Coronary artery (tissue), 2 donors: ENCODE results near the gene HACL1.

Source experiments
- DNase-seq: peaks from one replicate; pipeline ENCODE4 v3.0.0-alpha.2; 2017; ENCODE audit warnings: low spot score
- H3K27ac ChIP-seq, 2 donors: fragments of 200-600 bp; sonication (generic); one replicate each; pipeline ENCODE4 v1.5.1; 2016 to 2019
- H3K4me3 ChIP-seq: fragments of 200-600 bp; sonication (generic); 2 replicates; pipeline ENCODE4 v1.5.1; 2016; ENCODE audit warnings: mild to moderate bottlenecking, moderate library complexity
- TF ChIP-seq, protein P1 (sequence below): fragments of 200-600 bp; sonication (generic); IDR thresholded peaks from one replicate; pipeline ENCODE4 v1.5.1; 2019; ENCODE audit warnings: antibody characterized with exemption

Gene HACL1

DNA sequence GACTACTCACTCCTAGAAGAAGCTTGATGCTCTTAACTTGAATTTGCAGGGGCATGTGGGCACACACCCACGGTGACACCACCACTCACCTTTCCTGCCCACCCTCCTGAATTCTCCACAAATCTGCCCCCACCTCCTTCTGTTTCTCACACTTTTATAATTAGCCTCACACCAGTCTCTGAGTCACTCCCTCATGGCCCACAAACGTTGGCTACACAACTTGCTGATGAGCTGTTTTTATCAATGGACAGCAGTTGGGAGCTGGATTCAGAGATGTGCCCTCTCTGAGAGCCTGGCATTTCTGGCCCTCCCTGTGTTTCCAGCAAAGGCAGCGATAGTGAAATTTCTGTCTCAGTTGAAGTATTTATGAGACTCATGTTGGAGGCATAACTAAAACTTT, 81.2 kb downstream of the HACL1 start:
- peak overlapping the region; percentile 57 for H3K4me3 ChIP-seq
- TF ChIP-seq, protein P1, sequence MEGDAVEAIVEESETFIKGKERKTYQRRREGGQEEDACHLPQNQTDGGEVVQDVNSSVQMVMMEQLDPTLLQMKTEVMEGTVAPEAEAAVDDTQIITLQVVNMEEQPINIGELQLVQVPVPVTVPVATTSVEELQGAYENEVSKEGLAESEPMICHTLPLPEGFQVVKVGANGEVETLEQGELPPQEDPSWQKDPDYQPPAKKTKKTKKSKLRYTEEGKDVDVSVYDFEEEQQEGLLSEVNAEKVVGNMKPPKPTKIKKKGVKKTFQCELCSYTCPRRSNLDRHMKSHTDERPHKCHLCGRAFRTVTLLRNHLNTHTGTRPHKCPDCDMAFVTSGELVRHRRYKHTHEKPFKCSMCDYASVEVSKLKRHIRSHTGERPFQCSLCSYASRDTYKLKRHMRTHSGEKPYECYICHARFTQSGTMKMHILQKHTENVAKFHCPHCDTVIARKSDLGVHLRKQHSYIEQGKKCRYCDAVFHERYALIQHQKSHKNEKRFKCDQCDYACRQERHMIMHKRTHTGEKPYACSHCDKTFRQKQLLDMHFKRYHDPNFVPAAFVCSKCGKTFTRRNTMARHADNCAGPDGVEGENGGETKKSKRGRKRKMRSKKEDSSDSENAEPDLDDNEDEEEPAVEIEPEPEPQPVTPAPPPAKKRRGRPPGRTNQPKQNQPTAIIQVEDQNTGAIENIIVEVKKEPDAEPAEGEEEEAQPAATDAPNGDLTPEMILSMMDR: no peak
- no peak for DNase-seq
- peak overlapping the region in 1 of 2 donors; percentile 46 for H3K27ac ChIP-seq

DNA sequence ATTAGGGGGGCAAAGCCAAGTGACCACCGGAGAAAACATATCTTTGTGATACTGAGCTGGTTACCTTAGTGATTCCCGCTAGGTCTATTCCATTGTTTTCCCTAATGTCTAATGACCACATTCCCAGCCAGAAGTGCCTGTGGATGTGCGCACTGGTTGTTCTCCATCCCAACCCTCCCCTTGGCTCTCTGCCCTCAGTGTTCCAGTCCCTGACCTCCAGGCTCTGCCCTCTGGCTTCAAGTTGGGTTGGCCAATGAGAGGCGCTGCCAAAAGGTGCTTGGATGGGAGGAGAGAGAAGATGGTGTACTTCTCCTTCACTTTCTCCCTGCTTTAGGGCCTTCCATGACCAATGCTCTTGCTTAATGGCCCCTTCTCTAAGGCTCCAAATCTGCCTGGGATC, 82.3 kb downstream of the HACL1 start:
- DNase-seq: no peak
- Histone ChIP-seq H3K4me3 (no peak overlapping the region), H3K27ac (no peak overlapping the region)
- TF ChIP-seq, protein P1: no peak

DNA sequence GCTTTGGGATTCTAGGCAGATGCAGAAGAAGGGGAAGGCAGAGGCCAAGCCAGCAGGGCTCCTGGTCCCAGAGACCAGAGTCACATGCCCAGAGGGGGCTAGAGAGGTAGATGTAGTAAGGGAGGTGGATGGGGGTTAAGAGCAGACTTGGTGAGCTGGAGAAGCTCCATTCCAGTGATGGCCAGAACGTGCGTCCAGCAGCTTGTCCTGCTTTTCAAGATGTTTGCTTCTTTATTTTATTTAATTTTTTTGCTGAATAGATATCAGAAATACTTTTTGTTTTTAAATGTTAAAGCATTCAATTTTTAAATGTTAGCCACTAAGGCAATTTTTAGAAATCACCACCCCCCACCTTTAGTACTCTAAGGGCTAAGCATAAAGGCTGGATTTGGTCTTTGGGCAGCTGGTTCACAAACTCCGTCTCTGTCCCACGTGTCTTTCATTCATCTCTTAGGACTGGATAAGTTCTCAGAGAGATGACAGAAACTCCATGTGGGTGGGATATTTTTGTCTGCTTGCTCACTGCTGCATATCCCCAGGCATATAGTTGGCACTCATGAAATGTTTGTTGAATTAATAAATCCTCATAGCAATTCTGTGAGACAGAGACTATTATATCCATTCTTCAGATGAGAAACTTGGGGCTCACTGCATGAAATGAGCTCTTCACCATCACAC, 86.6 kb downstream of the HACL1 start:
- Histone ChIP-seq H3K4me3 (no peak overlapping the region), H3K27ac (no peak overlapping the region)
- TF ChIP-seq, protein P1: no peak
- no peak for DNase-seq

DNA sequence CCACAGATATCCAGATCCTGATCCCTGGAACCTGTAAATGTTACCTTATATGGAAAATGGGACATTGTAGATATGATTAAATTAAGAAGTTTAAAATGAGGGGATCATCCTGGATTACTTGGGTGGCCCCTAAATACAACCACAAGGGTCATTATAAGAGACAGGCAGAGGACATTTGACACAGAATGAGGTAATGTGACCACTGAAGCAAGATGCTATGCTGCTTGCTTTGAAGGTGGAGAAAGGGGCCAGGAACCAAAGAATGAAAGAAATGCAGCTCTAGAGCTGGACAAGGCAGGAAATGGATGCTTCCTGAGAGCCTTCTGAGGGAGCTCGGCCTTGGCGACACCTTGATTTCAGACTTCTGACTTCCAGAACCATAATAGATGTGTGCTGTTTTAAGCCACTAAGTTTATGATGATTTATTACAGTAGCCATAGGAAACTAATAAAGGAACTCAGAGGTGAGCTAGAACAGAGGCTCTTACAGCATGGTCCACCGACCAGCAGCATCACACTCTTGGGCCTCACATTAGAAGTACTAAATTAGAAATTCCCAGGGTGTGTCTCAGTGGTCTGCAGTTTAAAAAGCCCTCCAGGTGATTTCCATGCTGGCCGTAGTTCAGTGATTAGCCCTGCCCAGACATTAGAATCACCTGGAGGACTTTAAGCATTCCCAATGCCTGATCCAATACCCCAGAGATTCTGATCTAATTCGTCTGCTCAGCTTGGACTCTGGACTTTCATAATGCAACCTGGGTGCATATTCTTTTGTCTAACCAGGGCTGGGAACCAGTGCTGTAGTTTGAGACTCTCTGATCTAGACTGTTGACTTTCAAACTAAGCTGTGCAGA, 87.3 kb downstream of the HACL1 start:
- no peak overlapping the region for H3K27ac ChIP-seq
- H3K4me3 ChIP-seq: no peak overlapping the region
- TF ChIP-seq, protein P1: no peak
- DNase-seq: no peak

DNA sequence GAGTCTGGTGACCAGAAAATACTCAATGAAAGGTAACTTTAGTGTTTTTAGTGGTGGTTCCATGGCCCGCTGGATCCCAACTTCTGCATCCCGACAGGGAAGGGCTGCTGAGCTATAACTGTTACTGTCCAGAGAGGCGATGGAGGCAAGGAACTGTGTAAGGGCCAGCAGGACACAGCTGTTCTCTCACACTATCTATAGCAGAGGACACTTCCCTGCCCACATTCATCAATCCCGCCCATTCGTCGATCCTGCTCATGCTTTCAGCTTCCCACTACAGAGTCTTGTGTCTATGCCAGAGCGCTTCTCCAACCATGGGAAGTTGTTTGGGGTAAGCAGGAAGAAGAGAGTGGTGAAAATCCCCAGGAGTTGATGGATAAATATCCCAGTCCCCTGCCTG, 88.3 kb downstream of the HACL1 start:
- TF ChIP-seq, protein P1: no peak
- no peak for DNase-seq

DNA sequence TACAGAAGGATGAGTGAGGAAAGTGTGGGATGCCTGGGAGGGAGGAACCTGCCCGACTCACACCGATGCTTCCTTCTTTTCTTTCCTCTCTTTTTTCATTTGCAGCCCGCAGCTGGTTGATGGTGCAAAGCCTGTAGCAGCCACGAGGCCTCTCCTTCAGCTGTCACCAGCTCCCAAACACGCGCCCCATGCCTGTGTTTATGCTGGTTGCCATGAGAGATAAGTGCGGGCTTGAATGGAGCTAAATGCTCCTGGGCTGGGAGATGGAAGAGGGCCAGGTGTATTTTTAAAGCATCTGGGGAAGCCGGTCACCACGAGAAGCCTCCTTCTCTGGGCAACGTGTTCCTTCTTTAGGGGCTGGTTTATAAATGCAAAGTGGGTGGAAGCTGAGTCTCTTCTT, 89.2 kb downstream of the HACL1 start:
- no peak overlapping the region for H3K4me3 ChIP-seq
- TF ChIP-seq, protein P1: no peak
- peak overlapping the region in 1 of 2 donors; percentile 15 for H3K27ac ChIP-seq
- DNase-seq: no peak

More for the DNA sequence above, 88.3 kb downstream of the HACL1 start:
- H3K27ac ChIP-seq: no peak overlapping the region
- H3K4me3 ChIP-seq: no peak overlapping the region

DNA sequence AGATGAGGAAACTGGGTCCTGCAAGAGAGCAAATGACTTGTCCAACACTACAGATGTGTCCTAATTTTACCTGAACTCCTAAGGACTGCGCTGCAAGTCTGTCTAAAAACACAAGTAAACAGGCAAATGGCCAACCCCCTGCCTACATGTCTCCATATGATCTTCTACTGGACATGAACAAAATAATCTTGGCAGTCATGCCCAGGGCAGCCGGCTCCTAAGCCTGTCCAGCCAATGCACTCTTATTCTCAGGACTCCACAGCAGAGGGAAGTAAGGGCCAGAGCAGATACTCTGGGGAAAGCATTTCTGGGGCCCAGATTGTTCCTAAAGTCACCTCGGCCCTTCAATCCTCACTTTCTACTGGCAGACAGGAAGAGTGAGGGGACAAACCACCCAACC, 90.2 kb downstream of the HACL1 start:
- Histone ChIP-seq H3K27ac (no peak overlapping the region), H3K4me3 (no peak overlapping the region)
- no peak for DNase-seq
- TF ChIP-seq, protein P1: no peak
